Measurements from ENCODE around the gene MRAS.

MRAS gene

DNA sequence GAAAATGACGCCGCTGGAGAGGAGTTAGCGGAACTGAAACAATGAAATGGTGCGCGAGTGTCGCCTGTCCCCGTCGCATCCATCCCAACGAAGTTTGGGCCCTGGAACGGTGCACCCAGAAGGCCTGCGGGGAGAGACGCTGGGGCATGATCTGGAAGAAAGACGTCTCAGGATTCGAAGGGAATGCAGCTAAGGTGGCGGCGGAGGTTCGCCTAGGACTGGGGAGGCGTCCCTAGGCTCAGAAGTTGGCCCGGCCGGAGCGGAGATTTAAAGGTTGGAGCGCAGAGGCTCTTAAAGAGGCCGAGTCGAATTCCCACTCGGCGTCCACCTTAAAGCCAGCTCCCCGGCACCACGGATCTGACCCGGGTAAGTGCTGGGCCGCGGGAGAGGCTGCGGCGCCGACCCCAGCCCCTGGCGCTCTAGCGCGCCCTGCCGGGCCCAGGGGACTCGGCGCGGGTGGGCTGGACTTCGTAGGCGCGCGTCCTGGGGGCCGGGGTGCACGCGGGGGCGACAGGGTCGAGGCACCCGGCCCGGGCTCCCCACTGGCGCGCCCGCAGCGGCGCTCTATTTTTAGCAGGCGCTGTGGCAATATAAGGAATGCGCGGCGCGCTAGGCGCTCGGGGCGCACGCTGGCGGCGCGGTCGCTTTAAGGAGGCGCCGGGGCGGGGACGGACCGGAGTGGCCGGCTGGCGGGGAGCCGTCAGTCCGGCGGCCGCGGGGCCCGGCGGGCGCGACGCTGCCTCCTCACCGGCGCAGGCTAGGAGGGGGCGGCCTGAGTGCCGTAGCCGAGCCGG, at the start of gene MRAS:
Gene MRAS, plus strand, starts transcription at position 620 of the 794 bp plus-strand sequence. CDS start 24,305 bp downstream, outside the sequence.
- peak; percentile 25 for DNase-seq

DNA sequence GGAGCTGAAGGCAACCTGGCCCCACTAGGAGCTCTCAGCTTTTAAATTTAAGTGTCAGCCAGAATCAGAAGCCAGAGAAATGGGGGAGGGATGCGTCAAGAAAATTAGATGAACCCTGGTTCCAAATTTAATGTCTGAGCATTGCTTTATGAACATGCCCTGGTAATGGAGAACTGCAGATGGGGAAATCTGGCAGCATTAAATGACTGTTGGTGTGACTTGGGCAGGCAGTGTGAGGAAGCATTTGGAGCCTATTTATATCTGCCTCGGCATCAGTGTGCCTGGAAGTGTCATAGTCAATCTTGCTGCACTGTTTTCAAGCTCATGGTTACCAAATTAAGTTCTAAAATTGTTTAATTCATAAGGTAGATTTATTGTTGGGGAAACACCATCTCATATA, 47.7 kb upstream of the MRAS start:
- no peak for DNase-seq

DNA sequence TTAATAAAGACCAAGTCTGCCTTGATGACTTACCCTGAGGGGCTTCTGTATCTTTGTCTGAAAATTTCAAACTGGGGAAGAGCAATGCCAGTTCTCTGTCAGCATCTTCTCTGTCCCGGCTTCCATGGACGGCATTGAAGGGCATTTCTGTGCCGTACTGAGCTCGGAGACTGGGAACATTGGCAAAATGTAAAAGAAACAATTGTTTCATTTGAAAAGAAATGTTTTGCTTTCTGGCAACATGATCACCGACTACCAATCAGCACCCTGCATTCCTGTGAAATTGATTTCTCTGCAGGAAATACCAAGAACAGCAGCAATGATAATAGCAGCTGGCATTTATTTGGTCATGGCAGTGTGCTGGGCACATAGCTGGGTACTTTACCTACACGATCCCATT, 44.9 kb upstream of the MRAS start:
- no peak for DNase-seq

DNA sequence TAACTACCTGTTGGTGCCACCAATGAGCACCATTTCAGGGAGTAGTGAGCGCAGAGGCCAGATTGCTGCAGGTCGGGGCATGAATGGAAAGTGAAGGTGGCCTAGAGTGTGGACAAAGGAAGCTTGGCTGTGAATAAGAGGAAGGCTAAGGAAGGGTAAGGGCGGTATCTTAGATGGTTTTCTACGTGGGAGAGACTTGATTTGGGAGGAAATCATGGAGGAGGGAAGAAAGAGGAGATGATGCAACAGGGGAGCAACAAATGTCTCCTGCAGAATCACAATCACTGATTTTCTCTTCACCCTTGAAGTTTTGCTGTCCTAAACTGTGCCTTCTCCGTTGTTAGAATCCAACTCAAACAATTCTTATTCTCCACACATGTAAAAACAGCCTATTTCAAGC, 40.5 kb upstream of the MRAS start:
- DNase-seq, result no peak

DNA sequence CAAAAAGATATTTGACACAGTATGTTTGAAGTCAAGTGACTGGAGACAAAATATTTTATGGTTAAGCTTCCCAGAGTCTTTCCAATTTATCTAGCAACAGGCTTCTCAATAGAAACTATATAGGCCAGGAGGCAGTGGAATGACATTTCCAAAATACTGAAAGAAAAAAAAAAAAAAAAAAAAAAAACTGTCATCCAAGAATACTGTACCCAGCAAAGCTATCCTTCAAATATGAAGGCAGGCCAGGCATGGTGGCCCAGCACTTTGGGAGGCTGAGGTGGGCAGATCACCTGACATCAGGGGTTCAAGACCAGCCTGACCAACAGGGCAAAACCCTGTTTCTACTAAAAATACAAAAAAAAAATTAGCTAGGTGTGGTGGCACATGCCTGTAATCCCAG, 39.6 kb upstream of the MRAS start:
- no peak for DNase-seq

DNA sequence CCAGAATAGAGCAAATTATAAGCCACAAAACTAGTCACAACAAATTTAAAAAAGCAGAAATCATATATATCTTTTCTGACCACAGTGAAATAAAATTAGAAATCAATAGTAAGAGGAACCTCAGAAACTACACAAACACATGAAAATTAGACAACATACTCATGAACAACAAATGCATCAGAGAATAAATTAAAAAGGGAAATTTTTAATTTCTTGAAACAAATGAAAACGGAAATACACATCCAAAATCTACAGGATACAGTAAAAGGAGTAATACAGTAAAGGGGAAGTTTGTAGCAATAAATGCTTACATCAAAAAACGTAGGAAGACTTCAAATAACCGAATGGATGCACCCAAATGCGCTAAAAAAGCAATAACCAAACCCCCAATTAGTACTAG, 37.9 kb upstream of the MRAS start:
- no peak for DNase-seq

DNA sequence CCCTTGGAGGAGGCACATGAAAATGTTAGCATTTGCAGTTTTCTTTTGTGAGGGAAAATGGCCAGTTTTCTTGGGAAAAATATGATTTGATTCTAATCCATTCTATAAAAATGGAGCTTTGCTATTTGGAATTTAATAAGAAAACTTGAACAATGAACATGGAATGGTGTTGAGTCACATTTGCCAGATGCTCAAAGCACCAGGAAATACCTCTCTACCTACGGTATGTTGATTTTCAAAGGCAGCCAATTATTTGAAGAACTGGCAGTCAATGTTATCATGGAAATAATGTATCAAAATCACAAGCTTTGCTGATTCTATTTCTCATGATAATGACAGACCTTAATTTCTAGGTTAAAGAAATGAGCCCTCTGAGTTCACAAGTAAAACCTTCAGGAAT, 33.6 kb upstream of the MRAS start:
- DNase-seq, result no peak

DNA sequence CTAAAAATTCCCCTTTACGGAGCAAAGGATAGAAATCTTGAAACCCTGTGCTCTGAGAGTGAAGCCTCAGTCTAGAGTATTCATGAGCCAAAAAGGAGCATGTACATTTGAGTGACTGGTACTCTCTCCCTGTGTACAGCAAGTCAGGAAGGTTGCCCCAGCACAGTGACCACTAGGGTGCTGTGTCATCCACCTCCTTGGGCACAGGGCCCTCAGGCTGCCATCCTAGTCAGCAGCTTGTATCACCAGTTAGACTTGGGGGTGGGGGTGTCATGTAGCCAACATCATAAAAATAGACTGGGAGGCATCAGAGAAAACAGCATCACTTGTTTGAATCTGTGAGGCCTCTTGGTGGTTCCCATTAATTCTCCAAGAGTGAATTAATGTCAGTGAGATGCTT, 30.7 kb upstream of the MRAS start:
- no peak for DNase-seq

DNA sequence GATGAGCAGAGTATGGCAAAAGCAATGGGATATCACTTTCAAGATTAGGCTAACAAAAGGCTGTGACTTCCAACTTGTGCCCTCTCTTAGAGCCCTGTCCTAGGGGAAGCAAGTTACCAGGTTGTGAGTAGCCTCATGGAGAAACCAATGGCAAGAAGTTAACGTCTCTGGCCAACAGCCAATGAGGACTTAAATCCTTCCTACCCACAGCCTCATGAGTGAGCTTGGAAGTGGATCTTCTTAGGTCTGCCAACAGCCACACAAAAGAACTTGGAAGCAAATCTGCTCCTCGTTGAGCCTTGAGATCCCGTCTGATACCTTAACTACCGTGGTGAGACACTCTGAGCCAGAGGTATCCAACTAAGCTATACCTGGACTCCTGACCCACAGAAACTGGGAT, 24.4 kb upstream of the MRAS start:
- no peak for DNase-seq

DNA sequence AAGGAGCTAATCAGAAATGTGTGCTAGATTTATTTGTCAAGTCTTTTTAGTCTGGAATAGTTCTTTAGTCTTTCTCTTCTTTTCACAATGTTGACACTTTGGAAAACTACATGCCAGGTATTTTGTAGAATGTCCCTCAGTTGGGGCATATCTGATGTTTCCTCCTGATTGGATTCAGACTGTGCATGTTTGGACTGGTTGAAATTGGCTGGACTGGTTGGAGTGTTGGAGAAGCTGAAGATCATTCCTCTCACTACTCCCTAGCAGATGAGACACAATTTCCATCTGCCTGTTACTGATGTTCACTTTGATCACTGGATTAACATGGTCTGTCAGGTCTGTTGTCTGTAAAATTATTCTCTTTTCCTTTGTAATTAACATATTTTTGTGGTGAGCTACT, 22.4 kb upstream of the MRAS start:
- DNase-seq, result no peak

DNA sequence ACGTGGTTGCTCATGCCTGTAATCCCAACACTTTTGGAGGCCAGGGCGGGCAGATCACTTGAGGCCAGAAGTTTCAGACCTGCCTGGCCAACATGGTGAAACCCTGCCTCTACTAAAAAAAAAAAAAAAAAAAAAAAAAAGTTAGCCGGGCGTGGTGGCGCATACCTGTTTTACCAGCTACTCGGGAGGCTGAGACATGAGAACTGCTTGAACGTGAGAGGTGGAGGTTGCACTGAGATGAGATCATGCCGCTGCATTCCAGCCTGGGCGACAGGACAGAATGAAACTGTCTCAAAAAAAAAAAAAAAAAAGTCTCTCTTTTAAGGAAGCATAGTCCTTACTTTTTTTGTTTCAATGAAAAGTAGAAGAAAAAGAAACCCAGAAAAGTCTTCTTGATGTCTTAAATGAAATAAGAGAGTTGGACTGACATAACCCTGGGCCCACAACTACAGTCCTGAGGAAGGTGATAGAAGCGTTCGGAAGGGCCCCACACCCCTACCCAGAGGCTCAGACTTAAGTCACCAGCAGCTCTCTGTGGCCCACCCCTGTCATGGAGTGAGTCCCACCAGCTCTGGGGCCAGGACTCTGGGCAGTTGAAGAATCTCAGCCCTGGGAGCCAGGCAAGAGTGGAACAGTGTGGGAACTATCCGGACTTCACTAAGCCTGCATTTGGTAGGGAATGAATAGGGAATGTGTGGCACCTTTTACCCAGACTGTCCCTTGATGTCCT, 21.3 kb upstream of the MRAS start:
- DNase-seq, result no peak

DNA sequence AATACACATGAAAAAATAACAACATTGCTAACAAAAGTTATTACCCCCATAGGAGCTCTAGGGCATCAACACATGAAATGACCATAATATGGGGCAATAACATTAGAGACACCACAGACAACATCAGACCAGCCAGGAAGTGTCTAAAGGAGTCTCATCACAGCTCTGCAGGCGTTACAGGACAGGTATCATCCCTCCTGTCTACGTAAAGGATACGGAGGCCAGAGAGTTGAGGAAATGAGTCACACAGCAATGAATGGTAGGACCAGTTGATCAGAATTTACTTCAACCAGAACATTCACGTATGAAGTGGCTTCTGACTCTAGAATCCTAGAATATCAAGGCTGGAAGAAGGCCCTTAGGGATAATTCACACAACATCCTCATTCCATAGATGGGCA, 20.5 kb upstream of the MRAS start:
- no peak for DNase-seq

DNA sequence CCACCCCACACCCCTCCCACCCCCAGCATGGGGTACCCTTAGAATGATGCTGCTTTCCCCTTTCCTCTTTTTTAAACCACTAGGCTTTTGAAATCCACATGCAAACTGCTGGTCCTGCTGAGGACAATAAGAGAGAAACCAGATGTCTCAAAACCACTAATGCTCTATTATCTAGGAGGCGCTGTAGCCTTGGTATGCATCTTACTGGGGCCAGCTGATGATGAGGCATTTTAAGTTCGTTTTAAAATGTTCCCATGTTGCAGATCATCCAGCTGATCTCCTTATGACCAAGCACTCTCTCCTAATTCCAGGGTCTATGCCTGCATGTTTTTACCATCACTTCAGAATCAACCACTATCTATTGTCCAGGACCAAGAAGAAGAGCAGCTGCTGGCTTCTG, 20.0 kb upstream of the MRAS start:
- no peak for DNase-seq

DNA sequence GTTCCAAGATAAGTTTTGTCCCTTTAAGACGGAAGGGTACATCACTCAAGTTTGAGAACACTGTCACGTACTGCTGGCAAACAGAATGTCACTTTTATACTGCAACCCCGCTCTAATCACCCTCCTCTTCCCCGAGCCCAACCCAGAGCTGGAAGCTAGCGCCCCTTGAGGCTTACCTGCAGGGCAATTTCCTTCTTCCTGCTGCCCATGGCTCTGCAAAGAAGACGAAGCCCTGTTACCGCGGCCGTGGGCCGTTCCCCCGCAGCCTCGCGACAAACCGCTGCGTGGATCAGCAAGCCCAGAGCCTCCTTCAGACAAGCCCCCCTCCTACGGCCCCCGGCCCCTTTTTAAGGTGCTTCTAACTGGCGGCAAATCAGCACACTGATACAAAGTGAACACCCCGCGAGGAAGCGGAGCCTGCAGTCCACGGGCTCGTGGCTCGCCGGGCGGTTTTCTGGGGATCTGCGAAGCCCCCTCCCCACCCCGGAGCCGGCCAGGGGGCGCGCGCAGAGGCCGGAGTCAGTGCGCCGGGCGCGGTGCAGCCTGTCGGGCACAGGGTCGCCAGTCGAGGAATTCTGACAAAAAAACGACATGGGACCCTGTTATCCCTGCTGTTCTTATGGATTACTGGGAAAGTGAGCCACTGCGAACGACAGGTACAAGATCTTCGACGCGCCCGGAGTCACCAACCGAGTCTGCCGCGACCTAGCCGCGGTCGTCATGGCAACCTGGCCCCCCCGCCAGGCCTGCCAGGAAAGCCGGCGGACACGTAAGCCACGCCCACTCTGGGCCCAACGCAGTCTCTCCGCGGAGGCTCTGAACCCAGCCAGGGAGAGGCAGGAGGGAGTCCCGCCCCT, 19.0 kb upstream of the MRAS start, which contains the start of gene NME9:
Gene NME9, minus strand, starts transcription at position 725 of the 857 bp plus-strand sequence. Its CDS starts 516 bp downstream, at position 209.
- peak; percentile 75 for DNase-seq

DNA sequence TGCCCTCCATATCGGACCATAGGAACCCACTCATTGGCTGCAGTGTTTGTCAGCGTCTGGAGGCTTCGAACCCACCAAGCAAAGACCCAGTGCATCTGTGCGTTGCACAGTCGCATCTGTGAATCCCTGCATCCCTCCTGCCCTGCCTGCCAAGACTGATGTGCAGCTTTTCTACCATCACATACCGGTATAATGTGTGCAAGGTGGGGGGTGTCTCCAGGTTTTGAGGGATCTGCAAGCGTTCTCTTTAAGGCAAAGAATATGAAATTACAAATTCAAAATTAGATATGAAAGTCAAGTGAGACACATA, 18.4 kb upstream of the MRAS start:
- no peak for DNase-seq

DNA sequence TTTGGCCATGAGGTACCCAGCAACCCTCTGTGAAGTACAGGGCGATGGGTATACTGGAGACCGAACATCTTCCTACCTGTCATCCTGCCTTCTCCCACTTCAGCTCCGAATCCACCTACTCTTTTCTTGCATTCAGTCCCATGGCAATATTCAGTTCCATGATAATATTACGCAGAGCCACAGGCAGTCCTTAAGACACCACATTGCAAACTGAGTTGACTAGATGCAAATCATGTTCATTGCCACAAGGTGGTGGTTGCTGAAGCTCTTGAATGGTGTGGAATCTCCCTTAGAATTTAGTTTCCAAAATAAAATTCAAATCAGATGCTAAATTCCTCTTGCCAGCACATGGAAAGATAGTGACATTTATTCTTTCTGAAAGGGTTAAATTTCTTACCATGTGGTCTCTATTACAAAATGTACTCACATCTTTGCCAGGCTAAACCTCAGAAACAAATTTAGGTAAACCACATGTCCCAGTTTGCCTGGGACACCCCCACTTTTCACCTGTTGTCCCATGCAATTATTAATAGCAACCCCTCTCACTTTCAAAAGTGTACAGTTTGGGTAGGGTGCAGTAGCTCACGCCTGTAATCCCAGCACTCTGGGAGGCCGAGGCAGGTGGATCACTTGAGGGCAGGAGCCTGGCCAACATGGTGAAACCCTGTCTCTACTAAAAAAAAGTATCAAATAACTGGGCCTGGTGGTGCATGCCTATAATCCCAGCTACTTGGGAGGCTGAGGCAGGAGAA, 17.1 kb upstream of the MRAS start:
- no peak for DNase-seq

DNA sequence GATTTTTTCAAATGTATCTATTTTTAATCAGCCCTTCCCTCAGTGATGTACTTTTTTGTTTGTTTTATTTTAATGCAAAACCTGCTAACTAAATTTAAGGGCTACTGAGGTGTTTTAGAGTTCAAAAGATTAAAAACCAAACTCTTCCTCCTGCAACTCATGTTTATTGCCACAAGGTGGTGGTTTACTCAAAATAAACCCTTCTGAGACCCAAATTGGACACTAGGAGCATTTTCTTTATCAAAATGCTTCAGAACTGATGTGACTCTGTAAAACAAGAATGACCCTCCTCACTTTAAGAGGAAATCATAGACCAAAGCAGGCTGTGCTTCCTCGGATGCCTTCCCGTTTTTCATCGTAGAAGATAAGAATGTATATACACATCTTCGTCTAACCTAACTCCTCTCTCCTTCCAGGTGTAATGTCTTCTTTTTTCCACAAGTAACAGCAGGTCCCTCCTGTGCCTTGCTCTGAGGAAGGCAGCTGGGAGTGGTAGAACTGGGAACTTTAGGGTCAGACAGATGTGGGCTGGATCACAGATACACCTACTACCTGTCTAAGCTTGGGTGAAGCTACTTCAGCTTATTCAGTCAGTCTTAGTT, 15.8 kb upstream of the MRAS start:
- DNase-seq, result no peak

DNA sequence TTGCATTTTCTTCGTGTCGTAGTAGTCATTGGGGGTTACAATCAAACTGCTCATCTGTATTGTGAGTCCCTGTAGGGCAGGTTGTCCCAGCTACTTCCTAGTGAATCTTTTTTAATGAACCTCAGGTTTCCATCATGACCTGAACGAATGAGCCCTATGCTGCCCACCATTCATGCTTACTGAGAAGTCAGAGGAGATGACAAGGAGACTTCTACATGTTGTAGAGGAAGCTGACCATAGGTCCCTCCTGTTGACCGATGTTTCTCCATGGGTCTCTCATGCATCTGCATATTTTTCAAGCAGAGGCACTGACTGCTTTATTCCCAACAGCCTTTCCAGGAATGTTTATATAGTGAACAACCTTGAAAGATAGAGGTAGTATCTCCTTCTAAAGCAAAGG, 13.8 kb upstream of the MRAS start:
- no peak for DNase-seq

DNA sequence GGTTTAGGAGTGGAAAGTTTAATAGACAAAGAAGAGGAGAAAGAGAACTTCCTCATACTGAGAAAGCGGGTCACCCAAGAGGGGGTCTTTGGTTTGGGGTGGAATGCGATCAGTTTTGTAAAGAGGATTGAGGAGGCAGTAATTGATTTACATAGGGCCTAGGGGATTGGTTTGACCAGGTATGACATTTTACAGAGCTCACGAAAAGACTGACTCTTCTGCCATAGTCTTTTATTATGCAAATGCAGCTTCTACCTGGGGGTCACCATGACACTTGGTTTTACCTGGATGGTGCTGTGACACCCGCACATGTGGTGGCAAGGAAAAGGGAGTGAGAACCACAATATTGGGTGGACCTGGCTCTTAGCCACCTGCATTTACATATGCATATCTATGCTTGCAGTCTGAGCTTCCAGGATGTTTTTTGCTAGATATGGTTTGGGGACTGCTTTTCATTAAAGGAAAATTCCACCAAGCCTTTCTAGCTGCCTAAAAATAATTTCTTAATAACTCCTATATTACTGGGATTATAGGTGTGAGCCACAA, 11.9 kb upstream of the MRAS start:
- DNase-seq, result no peak

DNA sequence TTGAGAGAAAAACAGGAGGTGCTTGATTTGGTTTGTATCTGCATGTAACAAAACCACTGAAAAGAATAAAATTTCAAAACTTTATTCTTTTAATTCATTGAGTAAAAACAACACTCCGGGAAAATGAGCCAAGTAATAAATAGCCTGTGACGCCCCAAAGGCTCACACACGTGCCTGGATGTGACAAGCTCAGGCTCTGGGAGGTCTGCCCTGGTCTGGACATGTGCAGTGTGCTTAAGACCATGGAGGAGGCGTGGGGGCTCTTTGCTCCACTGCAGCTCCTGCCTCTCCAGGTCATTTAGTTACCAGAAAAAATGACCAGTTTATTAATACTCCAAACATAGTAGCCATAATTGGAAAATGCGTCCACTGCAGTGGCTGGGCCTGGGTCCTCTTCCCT, 10.1 kb upstream of the MRAS start:
- no peak for DNase-seq

DNA sequence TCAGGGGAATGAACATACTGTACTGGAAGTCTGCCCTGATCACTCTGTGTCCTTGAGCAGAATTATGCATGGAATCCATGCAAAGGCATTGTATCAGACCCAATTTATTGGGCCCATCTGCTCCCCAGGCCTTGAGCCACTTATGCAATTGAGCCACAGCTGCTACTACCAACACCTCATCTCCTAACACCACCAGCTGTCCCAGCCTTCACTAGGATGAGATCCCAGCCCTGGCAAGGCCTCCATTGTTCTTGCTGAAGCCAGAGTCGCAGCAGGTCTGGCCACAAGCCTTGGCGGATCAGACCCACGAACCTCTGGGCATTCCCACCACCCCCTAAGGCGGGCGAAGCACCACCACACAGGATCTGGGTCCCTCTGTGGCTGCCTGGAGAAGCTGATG, 9.6 kb upstream of the MRAS start:
- DNase-seq, result no peak

DNA sequence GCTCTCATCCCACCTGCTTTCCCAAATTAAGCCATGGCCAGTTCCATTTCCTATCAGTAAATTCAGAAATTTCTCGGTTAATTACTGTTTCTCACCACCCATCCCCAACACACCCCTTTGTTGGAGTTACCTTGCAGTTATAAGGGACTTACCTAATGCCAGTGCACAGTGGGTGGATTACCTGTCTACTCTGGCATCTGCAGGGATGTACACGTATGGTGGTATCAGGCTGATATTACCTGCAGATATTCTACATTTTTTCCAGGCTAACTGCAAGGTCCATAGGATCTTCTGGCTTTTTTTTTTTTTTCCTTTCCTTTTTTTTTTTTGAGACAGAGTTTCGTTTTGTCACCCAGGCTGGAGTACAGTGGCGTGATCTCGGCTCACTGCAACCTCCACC, 7.9 kb upstream of the MRAS start:
- no peak for DNase-seq

All from NCI-H510A (cell line).